ENCODE measurements around the gene SSU72.

Gene SSU72

GRCh38 chr1:1612104-1612400, 37.4 kb upstream of the SSU72 start:
- H3K4me3 ChIP-seq (ENCODE audit: low read depth, low read length) = no peak overlapping the region

- H3K4me3 ChIP-seq (ENCODE audit: low read depth, low read length) = no peak overlapping the region
Observed at GRCh38 chr1:1610796-1611195, 36.1 kb upstream of the SSU72 start.

- H3K4me3 ChIP-seq (ENCODE audit: low read depth, low read length) = no peak overlapping the region
Observed at GRCh38 chr1:1609822-1610485, 35.3 kb upstream of the SSU72 start.

- H3K4me3 ChIP-seq (ENCODE audit: low read depth, low read length) = no peak overlapping the region
Observed at GRCh38 chr1:1606232-1606631, 31.6 kb upstream of the SSU72 start.

DNA sequence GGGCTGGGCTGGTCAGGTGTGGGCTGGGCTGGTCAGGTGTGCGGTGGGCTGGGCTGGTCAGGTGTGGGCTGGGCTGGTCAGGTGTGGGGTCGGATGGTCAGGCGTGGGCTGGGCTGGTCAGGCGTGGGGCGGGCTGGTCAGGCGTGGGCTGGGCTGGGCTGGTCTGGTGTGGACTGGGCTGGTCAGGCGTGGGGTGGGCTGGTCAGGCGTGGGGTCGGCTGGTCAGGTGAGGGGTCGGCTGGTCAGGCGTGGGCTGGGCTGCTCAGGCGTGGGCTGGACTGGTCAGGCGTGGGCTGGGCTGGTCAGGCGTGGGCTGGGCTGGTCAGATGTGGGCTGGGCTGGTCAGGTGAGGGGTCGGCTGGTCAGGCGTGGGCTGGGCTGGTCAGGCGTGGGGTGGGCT, 31.1 kb upstream of the SSU72 start:
- H3K4me3 ChIP-seq (ENCODE audit: low read depth, low read length) = no peak overlapping the region

- H3K4me3 ChIP-seq (ENCODE audit: low read depth, low read length) = no peak overlapping the region
Observed at GRCh38 chr1:1605034-1605591, 30.4 kb upstream of the SSU72 start.

DNA sequence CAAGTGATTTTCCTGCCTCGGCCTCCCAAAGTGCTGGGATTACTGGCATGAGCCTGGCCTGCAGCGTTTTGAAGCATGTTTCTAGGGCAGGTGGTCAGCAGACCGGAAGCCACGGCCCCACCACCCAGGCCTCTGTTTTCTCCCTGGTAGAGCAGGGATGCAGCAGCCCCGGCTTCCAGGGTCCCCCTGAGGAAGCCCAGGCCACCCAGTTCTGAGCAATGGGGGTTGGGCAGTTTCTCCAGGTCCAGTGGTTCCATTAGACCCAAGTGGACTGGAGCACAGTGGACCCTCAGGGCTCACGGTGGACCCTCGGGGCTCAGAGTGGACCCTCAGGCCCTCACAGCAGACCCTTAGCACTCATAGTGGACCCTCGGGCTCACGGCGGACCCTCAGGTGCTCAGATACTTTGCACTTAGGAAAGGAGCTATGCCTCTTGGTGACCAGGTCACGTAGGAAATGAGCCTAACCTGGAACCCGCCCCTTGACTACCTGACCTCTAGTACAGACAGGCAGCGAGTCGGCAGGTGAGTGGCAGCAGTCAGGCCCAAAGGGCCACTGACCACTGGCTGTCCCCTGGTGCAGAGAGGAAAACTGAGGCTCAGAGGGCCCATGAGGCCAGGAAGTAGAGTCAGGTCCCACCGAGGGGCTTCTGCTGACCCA, 29.8 kb upstream of the SSU72 start:
- H3K4me3 ChIP-seq (ENCODE audit: low read depth, low read length) = no peak overlapping the region

DNA sequence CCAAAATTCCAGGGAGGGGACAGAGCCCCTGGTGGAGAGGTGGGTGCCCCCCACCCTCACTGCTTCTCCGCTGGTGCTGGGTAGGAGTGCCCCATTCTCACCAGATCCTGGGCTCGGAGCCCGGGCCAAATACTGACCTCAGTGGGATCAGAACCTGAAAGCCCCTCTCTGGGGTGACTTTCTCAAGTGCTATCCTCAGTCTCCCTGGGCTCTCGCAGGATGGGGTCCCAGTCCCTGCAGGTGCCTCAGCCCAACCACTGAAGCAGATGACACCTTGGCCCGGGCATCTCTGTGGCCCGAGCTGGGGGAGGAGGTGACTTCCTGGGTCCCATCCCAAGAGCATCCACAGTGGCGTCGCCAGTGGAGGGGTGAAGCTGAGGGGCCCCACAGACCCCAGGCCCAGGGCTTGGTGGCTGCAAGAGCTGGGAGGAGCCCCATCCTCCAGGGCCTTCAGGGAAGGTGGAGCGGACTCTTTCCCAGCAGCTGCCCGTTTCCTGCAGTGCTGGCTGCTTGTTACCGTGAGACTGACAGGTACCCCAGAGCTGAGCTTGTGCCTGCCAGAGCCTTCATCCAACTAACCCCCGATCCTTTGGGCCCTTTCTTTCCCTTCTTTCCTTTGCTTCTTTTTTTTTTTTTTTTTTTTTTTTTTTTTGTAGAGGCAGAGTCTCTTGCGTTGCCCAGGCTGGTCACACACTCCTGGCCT, 29.2 kb upstream of the SSU72 start:
- H3K4me3 ChIP-seq (ENCODE audit: low read depth, low read length) = no peak overlapping the region

- H3K4me3 ChIP-seq (ENCODE audit: low read depth, low read length) = no peak overlapping the region
Observed at GRCh38 chr1:1602968-1603506, 28.4 kb upstream of the SSU72 start.

GRCh38 chr1:1602304-1602967, 27.8 kb upstream of the SSU72 start:
- no peak overlapping the region for H3K4me3 ChIP-seq (ENCODE audit: low read depth, low read length)

DNA sequence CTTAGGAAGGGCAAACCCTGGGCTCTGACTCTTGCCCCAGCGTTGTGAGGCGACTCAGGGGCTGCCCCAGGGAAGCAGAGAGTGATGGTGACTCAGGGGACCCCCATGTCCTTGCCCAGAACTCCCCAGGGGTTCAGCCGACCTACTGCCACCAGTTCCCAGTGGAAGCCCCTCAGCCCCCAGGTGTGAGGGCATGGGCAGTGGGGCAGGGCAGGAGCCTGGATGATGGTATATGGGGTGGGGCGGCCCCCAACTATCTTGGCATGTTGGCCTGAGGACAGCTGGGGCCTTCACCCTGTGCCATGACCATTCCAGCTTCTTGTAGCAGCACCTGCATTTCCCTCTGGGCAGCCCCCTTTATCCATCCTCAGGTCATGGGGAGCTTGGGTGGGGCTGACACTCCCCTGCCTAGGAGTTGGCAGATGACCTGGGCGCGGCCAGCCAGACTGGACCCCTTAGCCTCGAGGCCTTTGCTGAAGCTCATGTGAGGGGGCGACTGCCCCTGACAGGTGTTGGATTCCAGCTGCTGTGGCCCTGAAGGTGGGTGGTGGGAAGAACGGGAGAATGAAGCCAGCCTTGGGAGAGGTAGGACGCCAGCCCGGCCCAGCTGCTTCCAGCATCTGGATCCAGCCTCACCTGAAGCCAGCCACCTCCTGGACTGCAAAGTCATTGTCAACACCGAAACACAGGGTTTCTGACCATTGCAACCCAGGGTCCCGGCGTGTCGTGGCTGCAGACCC, 27.1 kb upstream of the SSU72 start:
- H3K4me3 ChIP-seq (ENCODE audit: low read depth, low read length) = no peak overlapping the region

GRCh38 chr1:1600861-1601563, 26.3 kb upstream of the SSU72 start:
- H3K4me3 ChIP-seq (ENCODE audit: low read depth, low read length) = no peak overlapping the region

GRCh38 chr1:1599935-1600860, 25.5 kb upstream of the SSU72 start, which contains the start of gene FNDC10:
TSS of gene FNDC10 (minus strand) at chr1:1600135. CDS start at chr1:1600015, 120 bp downstream.
- peak within 1 kb of the TSS; percentile 35 for H3K4me3 ChIP-seq (ENCODE audit: low read depth, low read length)

GRCh38 chr1:1599030-1599934, 24.6 kb upstream of the SSU72 start:
- H3K4me3 ChIP-seq (ENCODE audit: low read depth, low read length) = peak overlapping the region; percentile 33

DNA sequence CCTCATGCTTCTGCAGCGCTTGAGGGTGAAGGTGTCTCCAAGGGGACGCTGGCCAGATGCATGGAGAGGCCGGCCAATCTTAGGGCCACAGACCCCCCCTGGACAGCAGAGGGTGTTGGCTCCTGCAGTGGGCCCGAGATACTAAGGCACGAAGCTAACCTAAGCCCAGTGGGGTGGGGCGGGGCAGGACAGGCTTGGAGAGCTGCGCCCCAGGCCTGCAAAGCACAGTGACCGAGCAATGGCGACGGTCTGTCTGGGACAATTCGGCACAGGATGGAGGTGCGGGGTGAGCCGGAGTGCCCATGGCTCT, 24.0 kb upstream of the SSU72 start:
- no peak overlapping the region for H3K4me3 ChIP-seq (ENCODE audit: low read depth, low read length)

DNA sequence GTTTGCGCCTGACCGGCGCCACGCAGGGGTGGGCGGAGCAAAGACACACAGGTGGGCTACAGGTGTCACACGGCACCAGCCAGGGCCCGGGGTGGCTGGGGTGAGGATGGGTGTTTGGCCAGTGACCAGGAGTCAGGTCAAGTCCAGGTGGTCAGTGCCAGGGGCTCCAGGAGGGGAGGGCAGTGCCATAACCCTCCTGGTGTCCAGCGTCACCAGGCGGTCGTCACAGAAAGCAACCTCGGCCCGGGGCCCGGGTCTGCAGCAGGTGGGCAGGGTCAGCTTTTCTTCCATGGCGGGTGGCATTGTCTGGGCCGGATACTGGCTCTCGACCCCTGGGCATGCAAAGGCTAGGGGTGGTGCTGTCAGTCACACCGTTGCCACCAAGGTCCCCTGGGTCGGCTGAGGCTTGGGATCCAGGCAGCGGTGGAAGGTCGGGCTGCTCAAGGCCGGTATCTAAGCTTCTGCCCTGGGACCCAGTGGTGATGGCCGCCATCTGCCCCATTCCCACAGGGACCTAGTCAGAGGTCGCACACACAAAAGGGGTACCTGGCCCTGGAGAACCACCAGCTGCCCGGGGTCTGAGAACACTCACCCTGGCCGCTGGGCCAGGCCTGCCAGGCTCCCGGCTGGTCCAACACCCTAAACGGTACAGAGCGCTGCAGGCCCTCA, 23.5 kb upstream of the SSU72 start:
- no peak overlapping the region for H3K4me3 ChIP-seq (ENCODE audit: low read depth, low read length)

DNA sequence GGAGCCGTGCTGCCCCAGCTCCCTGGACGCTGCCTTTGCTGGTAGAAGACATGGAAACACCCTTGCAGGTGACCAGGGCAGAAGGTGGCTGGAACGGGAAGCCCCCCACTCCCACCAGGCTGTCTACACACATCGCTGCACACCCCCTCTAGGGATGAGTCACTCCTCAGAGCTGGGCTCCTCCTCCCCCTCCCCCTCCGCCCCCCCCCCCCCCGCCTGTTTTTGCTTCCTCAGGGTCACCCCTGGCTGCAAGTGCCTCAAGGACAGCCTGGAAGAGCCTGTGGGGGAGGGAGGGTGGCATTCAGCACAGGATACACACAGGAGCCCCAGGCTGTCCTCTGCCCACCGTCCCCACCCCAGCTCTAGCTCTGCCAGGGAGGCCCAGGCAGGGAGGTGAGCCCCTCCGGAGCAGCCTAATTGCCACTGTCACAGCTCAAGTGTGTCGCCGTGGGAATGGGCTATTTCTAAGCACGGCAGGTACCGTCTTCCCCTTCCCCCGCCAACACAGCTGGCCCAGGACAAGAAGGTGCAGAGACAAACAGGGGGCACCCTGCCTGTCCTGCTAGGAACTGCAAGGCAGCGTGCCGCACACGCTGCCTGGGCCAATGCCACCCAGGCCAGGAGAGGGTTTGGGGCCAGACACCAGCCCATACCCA, 22.7 kb upstream of the SSU72 start:
- no peak overlapping the region for H3K4me3 ChIP-seq (ENCODE audit: low read depth, low read length)

All from iPS-11a (cell line).